Neural cell (in vitro differentiated cells): ENCODE data around the gene NECAP2.

Experiments
- CTCF ChIP-seq: fragments of 450-650 bp; IDR thresholded peaks from 2 replicates; pipeline ENCODE4 v1.5.1; 2014; ENCODE audit warnings: antibody characterized with exemption, mild to moderate bottlenecking, moderate library complexity; ENCODE audit not compliant: poor library complexity, severe bottlenecking
- EZH2 ChIP-seq: fragments of 200-600, 300-800 bp; shearing (Covaris generic), sonication (generic); IDR thresholded peaks from 2 replicates; pipeline ENCODE4 v1.6.1; 2014; ENCODE audit warnings: antibody characterized with exemption, low read length, borderline replicate concordance, mild to moderate bottlenecking; ENCODE audit not compliant: insufficient read depth, poor library complexity, severe bottlenecking
- POLR2AphosphoS5 ChIP-seq: IDR thresholded peaks from 2 replicates; pipeline ENCODE4 v1.6.1; 2012
- TF ChIP-seq, protein P1 (sequence below): IDR thresholded peaks from 2 replicates; pipeline ENCODE4 v1.6.1; 2012; ENCODE audit warnings: borderline replicate concordance

DNA sequence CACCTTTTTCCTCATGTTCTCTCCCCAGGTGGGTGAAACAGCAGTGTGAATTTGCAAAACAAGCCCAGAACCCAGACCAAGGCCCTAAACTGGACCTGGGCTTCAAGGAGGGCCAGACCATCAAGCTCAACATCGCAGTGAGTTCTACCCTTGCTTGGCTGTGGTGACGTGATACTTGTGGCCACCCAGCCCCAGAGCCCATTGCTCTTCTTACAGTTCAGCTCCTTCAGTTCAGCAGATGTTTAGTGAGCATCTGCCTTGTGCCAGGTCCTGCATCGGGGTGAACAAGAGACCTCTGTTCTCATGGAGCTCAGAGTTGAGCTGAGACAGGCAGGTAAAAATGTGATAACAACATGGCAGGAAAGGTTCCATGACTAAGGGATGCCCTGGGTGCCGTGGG is 8.5 kb downstream of the NECAP2 start:
- no peak for TF ChIP-seq EZH2
- TF ChIP-seq, protein P1, sequence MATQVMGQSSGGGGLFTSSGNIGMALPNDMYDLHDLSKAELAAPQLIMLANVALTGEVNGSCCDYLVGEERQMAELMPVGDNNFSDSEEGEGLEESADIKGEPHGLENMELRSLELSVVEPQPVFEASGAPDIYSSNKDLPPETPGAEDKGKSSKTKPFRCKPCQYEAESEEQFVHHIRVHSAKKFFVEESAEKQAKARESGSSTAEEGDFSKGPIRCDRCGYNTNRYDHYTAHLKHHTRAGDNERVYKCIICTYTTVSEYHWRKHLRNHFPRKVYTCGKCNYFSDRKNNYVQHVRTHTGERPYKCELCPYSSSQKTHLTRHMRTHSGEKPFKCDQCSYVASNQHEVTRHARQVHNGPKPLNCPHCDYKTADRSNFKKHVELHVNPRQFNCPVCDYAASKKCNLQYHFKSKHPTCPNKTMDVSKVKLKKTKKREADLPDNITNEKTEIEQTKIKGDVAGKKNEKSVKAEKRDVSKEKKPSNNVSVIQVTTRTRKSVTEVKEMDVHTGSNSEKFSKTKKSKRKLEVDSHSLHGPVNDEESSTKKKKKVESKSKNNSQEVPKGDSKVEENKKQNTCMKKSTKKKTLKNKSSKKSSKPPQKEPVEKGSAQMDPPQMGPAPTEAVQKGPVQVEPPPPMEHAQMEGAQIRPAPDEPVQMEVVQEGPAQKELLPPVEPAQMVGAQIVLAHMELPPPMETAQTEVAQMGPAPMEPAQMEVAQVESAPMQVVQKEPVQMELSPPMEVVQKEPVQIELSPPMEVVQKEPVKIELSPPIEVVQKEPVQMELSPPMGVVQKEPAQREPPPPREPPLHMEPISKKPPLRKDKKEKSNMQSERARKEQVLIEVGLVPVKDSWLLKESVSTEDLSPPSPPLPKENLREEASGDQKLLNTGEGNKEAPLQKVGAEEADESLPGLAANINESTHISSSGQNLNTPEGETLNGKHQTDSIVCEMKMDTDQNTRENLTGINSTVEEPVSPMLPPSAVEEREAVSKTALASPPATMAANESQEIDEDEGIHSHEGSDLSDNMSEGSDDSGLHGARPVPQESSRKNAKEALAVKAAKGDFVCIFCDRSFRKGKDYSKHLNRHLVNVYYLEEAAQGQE = no peak
- no peak for TF ChIP-seq CTCF
- TF ChIP-seq POLR2AphosphoS5 = no peak
